Stimulated activated effector memory CD8-positive, alpha-beta T cell treated with anti-CD3 and anti-CD28 coated beads, Interleukin-12 subunit alpha, Interleukin-12 subunit beta, amount 100 ng/mL, for 72 hours (primary cell): ENCODE data around the gene GDPD5.

ENCODE experiments used
- ATAC-seq: fragments of 150-1000 bp; cut with Tn5 transposase; 2 replicates; pipeline ENCODE4 v1.10.0; 2021
- DNase-seq, 2 donors: peaks; one replicate each; pipeline ENCODE4 v3.0.0; 2021 to 2022; ENCODE audit warnings: low spot score in 2 of 2
- H3K27ac Mint-ChIP-seq: one replicate; pipeline ENCODE4 v1.8.0; 2022; ENCODE audit warnings: mild to moderate bottlenecking, mixed read lengths
- H3K36me3 Mint-ChIP-seq: one replicate; pipeline ENCODE4 v1.8.0; 2022; ENCODE audit warnings: mild to moderate bottlenecking, mixed read lengths
- H3K4me1 Mint-ChIP-seq: one replicate; pipeline ENCODE4 v1.8.0; 2022; ENCODE audit warnings: mixed read lengths
- H3K4me3 Mint-ChIP-seq: one replicate; pipeline ENCODE4 v1.8.0; 2022; ENCODE audit warnings: mild to moderate bottlenecking, mixed read lengths
- H3K9me3 Mint-ChIP-seq: one replicate; pipeline ENCODE4 v1.8.0; 2022; ENCODE audit warnings: mixed read lengths

Gene GDPD5

DNA sequence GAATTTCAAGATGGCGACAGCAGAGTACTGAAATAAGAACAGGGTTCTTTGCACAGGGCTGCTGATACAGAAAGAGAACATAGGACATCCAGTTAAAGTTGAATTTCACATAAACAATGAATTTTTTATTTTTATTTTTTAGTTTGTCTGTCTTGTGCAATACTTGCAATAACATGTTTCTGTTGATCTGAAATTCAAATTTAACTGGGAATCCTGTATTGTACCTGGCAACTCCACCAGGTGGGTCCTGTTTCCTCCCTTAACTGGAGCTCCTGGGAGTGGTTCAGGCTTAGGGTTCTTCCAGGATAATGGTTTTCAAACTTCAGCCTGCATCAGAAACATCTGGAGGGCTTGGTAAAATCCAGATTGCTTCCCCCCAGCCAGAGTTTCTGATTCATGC lies 21.4 kb upstream of the GDPD5 start:
- no peak overlapping the region for H3K4me3 Mint-ChIP-seq

DNA sequence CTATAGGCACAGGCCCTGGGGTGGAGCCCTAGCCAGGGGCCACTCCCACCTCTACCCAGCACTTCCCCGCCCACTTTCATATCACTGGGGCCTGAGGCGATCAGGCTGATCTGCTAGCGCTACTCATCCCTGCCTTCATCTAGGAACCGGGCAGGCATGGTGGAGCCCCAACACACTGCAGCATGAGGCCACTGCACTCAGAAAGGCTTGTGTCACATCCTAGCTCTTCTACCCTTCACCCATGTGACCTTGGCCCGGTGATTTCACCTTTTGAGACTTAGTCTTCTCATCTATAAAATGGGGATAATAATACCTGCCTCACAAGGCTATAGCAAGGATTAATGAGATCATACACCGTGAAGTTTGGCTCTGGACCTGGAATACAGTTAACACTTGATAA lies 18.1 kb upstream of the GDPD5 start:
- DNase-seq (no peak), ATAC-seq (peak; percentile 38)
- H3K9me3 Mint-ChIP-seq = no peaks in the 10 kb centered on the region
- H3K27ac Mint-ChIP-seq = no peak overlapping the region
- H3K4me1 Mint-ChIP-seq = peaks cover 7% of the 10 kb centered on the region
- peaks cover 5% of the 10 kb centered on the region for H3K36me3 Mint-ChIP-seq
- no peak overlapping the region for H3K4me3 Mint-ChIP-seq

More for the DNA sequence above, 21.4 kb upstream of the GDPD5 start:
- DNase-seq (no peak), ATAC-seq (no peak)
- Mint-ChIP-seq H3K9me3 (no peaks in the 10 kb centered on the region), H3K4me1 (peaks cover 7% of the 10 kb centered on the region), H3K27ac (peak overlapping the region; percentile 82), H3K36me3 (peaks cover 5% of the 10 kb centered on the region)

DNA sequence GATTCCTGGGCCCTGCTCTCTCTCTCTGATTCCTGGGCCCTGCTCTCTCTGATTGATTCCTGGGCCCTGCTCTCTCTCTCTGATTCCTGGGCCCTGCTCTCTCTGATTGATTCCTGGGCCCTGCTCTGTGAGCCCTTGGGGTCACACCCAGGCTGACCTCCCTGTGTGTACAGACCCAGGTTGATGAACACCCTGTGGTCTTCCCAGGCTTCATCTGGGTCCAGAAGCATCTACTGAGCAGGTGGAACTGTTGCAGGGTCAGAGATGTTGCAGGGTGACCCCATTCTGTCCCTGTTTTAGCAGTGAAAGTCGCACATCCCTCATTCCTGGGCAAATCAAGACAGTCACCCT lies 16.3 kb upstream of the GDPD5 start:
- no peak for ATAC-seq
- DNase-seq = no peak
- Mint-ChIP-seq H3K27ac (peak overlapping the region; percentile 67), H3K9me3 (no peaks in the 10 kb centered on the region), H3K4me3 (no peak overlapping the region), H3K36me3 (no peaks in the 10 kb centered on the region), H3K4me1 (peaks cover 17% of the 10 kb centered on the region)

DNA sequence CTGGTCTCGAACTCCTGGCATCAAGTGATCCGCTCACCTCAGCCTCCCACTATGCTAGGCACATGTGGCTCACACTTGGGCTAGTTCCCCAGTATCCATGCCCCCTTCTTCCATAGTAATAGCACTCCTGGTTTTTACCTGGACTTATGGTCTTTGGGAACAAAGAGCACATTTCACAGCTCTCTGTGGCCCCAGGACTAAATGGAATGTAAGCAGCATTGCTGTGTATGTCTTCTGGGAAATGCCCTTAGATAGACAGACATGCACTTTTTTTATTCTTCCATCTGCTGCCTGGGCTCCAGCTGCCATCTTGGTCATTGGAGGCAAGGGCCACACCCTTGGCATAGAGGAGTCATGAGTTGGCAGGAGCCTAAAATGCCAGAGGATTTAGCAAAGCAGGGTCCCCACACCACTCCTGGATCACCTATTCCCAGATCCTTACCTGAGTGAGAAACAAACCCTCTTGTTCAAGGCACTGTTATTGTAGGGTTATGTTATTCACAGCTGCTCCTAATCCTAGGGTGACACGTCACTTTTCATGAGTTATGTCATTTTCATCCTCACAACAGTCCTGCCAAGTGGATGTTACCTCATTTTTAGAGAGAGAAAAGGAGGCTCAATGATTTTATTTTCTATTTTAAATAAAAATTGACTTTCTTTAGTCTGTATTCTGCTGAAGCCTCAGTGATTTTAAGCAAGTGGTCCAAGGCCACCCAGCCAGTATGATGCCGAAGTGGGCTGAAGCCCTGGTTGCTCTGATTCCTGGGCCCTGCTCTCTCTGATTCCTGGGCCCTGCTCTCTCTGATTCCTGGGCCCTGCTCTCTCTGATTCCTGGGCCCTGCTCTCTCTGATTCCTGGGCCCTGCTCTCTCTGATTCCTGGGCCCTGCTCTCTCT lies 15.7 kb upstream of the GDPD5 start:
- Mint-ChIP-seq H3K9me3 (no peaks in the 10 kb centered on the region), H3K4me1 (peaks cover 24% of the 10 kb centered on the region), H3K36me3 (no peaks in the 10 kb centered on the region), H3K4me3 (no peak overlapping the region), H3K27ac (peak overlapping the region; percentile 67)
- no peak for DNase-seq
- no peak for ATAC-seq

GRCh38 chr11:75539459-75540334 lies 14.0 kb upstream of the GDPD5 start:
- DNase-seq (no peak), ATAC-seq (no peak)
- Mint-ChIP-seq H3K36me3 (no peaks in the 10 kb centered on the region), H3K4me1 (peaks cover 41% of the 10 kb centered on the region), H3K9me3 (no peaks in the 10 kb centered on the region), H3K4me3 (no peak overlapping the region), H3K27ac (no peak overlapping the region)

- no peak for DNase-seq
- no peak for ATAC-seq
- Mint-ChIP-seq H3K9me3 (no peaks in the 10 kb centered on the region), H3K4me3 (peak overlapping the region; percentile 35), H3K4me1 (peaks cover 45% of the 10 kb centered on the region), H3K36me3 (no peaks in the 10 kb centered on the region), H3K27ac (peak overlapping the region; percentile 70)
Measured at GRCh38 chr11:75538150-75538942, 12.6 kb upstream of the GDPD5 start.

- H3K4me3 Mint-ChIP-seq = peak overlapping the region; percentile 35
- no peaks in the 10 kb centered on the region for H3K9me3 Mint-ChIP-seq
- no peak for ATAC-seq
- peaks cover 45% of the 10 kb centered on the region for H3K4me1 Mint-ChIP-seq
- H3K36me3 Mint-ChIP-seq = no peaks in the 10 kb centered on the region
- peak overlapping the region; percentile 70 for H3K27ac Mint-ChIP-seq
- DNase-seq = no peak
Measured at GRCh38 chr11:75537740-75538139, 12.0 kb upstream of the GDPD5 start.

DNA sequence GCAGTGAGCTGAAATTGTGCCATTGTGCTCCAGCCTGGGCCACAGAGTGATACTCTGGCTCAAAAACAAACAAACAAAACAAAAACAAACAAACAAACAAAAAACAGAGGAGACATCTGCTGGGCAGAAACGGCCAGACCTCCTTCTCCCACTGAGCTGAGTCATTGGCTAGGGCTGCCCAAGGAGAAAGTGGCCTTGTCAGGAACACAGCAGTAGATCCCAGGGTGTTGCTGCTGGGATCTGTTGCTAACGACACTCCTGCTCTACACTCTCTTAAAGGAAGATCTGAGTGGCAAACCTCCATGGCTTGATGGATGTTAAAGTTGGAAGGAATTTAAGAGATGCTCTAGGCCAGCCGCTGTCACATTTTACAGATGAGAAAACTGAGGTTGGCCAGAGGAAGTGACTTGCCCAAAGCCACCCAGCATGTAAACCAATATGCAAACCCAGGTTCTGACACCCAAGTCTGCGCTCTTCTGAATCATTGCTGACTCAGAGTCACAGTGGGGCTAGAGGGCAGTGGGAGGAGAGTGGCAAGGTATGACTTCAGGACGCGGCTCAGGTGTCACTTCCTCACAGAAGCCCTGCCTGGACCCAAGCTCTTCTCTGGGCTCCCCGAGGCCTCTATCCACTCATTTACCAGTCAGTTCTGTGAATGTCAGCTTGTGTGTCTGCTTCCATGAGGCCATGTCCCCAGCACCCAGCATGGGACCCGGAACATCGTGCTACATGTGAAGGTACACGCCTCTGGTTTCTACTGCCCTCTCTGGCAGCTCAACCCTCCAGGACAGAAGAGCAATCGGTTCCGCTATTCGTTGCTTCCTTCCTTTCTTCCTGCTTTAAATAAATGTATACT lies 11.3 kb upstream of the GDPD5 start:
- Mint-ChIP-seq H3K36me3 (no peaks in the 10 kb centered on the region), H3K9me3 (no peaks in the 10 kb centered on the region), H3K4me1 (peaks cover 49% of the 10 kb centered on the region), H3K4me3 (peak overlapping the region; percentile 35), H3K27ac (peak overlapping the region; percentile 70)
- DNase-seq (peak; percentile 45 to 84), ATAC-seq (peak; percentile 98)

- Mint-ChIP-seq H3K27ac (peak overlapping the region; percentile 68), H3K36me3 (no peaks in the 10 kb centered on the region), H3K9me3 (no peaks in the 10 kb centered on the region), H3K4me1 (peaks cover 67% of the 10 kb centered on the region), H3K4me3 (no peak overlapping the region)
- no peak for ATAC-seq
- DNase-seq = no peak
Measured at GRCh38 chr11:75535071-75535470, 9.3 kb upstream of the GDPD5 start.

DNA sequence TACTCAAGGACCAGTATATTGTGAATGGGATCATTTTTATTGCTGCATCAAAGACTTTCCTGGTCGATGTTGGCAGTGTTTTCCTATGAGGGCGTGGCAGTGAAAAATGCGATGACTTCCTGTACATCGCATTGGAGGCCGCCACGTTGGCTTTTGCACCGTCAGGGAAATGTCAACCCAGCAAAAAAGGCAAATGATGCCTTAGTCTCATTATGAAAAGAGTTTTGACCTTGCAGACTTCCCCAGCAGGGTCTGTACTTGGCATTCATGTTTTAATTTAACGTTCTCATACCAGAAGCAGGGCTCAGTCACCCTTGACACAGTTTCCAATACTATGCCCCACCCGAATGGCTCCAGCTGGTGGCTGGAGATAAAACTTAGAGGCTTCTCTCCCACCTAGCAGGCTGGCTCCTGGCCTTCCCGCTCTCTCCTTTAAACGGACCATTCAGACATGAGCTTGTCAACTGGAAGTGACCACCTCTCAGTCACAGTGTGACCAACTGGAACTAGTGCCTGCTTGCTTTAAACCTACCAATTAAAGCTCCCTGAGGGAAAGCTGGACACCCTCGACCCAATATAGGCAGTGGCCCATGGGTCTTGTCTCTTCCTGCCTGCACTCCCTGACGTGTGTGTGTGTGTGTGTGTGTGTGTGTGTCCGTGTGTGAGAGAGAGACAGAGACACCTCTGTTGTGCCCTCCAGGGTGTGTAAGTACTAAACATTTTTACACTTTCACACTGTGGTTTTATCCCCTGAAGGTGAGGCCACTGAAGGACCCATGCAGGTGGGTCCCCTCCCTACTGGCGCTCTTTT lies 8.7 kb upstream of the GDPD5 start:
- Mint-ChIP-seq H3K4me1 (peaks cover 67% of the 10 kb centered on the region), H3K36me3 (no peaks in the 10 kb centered on the region), H3K9me3 (no peaks in the 10 kb centered on the region), H3K27ac (peak overlapping the region; percentile 68), H3K4me3 (no peak overlapping the region)
- DNase-seq = no peak
- no peak for ATAC-seq

DNA sequence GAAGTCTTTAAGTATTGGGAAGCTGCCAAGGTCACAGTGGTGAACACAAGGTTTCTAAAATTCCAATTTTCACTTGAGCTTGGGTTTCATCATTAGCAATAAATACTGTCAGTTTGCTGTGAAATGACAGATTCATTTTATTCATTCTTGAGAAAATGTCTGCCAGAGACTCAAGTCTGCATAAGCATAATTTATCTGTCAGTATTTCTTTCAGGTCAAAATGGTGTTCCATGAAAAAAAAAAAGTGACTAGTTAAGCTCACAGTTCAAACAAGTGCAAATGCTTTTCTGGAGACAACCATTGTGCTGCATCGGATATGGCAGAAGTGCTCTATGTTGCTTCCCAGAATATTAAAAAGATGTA lies 8.1 kb upstream of the GDPD5 start:
- DNase-seq (no peak), ATAC-seq (no peak)
- H3K4me1 Mint-ChIP-seq = peaks cover 67% of the 10 kb centered on the region
- no peak overlapping the region for H3K27ac Mint-ChIP-seq
- no peak overlapping the region for H3K4me3 Mint-ChIP-seq
- H3K36me3 Mint-ChIP-seq = no peaks in the 10 kb centered on the region
- H3K9me3 Mint-ChIP-seq = no peaks in the 10 kb centered on the region

- Mint-ChIP-seq H3K36me3 (no peaks in the 10 kb centered on the region), H3K4me3 (no peak overlapping the region), H3K9me3 (no peaks in the 10 kb centered on the region), H3K27ac (no peak overlapping the region), H3K4me1 (peaks cover 59% of the 10 kb centered on the region)
- peak; percentile 76 to 91 for DNase-seq
- peak; percentile 57 for ATAC-seq
Measured at GRCh38 chr11:75532200-75533048, 6.7 kb upstream of the GDPD5 start.

DNA sequence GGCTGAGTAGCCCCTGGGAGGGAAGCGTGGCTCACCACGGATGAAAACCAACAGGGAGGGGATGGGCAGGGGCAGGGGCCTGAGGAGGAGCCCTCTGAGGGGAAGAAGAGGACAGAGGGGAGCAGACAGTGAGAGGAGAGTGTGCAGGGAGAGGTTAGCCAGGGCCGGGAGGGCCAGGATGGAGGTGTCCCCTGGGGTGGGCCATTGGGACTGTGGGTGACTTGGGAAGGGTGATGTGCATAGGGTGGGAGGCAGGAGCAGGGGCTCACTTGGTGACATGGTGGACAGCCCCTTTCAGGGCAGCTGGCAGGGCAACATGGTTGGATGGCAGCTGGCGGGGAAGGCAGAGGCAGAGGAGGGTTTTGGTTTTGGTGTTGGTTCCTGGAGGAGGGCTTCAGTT lies 5.6 kb upstream of the GDPD5 start:
- Mint-ChIP-seq H3K27ac (peak overlapping the region; percentile 4), H3K4me3 (no peak overlapping the region), H3K36me3 (no peaks in the 10 kb centered on the region), H3K4me1 (peaks cover 48% of the 10 kb centered on the region), H3K9me3 (no peaks in the 10 kb centered on the region)
- no peak for DNase-seq
- ATAC-seq = no peak
